ENCODE measurements around the gene C1orf87. TPM values are rescaled to one million over a fixed set of nuclear protein-coding genes. Genes with fewer than 3 reads are reported as not detected.

The C1orf87 gene
- total RNA-seq, 2 donors from 2014 or later = not detected

GRCh38 chr1:60065199-60065598, 8.4 kb downstream of the C1orf87 start:
- Histone ChIP-seq H3K27me3 (no peaks in the 10 kb centered on the region), H3K9me3 (no peaks in the 10 kb centered on the region), H3K4me1 (no peaks in the 10 kb centered on the region), H3K36me3 (no peaks in the 10 kb centered on the region), H3K27ac (no peak overlapping the region), H3K4me3 (no peak overlapping the region), H3K9ac (ENCODE audit: low read depth in 2 of 2, low read length in 2 of 2) (no peak overlapping the region)
- TF ChIP-seq, protein P1, sequence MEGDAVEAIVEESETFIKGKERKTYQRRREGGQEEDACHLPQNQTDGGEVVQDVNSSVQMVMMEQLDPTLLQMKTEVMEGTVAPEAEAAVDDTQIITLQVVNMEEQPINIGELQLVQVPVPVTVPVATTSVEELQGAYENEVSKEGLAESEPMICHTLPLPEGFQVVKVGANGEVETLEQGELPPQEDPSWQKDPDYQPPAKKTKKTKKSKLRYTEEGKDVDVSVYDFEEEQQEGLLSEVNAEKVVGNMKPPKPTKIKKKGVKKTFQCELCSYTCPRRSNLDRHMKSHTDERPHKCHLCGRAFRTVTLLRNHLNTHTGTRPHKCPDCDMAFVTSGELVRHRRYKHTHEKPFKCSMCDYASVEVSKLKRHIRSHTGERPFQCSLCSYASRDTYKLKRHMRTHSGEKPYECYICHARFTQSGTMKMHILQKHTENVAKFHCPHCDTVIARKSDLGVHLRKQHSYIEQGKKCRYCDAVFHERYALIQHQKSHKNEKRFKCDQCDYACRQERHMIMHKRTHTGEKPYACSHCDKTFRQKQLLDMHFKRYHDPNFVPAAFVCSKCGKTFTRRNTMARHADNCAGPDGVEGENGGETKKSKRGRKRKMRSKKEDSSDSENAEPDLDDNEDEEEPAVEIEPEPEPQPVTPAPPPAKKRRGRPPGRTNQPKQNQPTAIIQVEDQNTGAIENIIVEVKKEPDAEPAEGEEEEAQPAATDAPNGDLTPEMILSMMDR (IDR thresholded peaks at IDR 0.05) = no peak
- intact Hi-C loops (cut with DNase I) = no loop called here
- DNase-seq = no peak

DNA sequence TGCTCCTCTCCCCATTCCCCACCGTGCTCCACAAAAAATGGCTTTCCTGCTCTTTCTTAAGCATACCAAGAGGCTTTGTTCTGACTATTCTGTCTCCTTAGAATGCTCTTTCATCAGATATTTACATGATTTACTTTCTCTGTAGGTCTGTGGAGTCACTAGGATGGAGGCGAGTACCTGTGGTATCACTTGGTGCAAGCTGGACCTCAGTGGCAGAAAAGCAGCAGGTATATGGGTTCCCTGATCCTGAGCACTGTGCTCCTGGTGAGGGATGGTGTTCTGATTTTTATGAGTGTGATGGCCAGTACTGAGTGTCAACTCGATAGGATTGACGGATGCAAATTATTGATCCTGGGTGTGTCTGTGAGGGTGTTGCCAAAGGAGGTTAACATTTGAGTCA, 10.0 kb downstream of the C1orf87 start:
- TF ChIP-seq, protein P1 (IDR thresholded peaks at IDR 0.05) = no peak
- no peak for DNase-seq
- Histone ChIP-seq H3K36me3 (no peaks in the 10 kb centered on the region), H3K4me3 (no peak overlapping the region), H3K9ac (ENCODE audit: low read depth in 2 of 2, low read length in 2 of 2) (no peak overlapping the region), H3K27ac (no peak overlapping the region), H3K9me3 (no peaks in the 10 kb centered on the region), H3K4me1 (no peaks in the 10 kb centered on the region), H3K27me3 (no peaks in the 10 kb centered on the region)
- intact Hi-C loops (cut with DNase I) = no loop called here

DNA sequence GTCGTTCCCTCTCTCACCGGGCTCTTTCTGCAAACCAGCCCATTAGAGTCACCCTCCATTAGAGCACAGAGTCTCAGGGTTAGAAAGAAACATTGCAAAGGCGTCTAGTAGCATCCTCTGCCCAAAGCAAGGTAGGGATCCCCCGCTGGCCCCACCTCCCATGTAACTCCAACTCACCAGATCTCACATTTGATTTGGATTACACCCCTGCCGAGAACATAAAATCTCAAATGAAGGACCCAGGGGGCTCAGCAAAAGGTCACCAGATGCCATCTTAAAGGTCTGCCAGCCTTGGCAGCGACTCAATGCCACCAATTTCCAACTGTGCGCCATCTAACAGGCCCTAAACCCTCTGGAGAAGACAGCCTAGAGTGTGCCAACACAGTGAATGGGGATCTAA, 14.1 kb downstream of the C1orf87 start:
- H3K27ac ChIP-seq = no peak overlapping the region
- H3K4me3 ChIP-seq = no peak overlapping the region
- no peaks in the 10 kb centered on the region for H3K9me3 ChIP-seq
- no peaks in the 10 kb centered on the region for H3K27me3 ChIP-seq
- H3K36me3 ChIP-seq = no peaks in the 10 kb centered on the region
- TF ChIP-seq, protein P1 (IDR thresholded peaks at IDR 0.05) = no peak
- no peak overlapping the region for H3K9ac ChIP-seq (ENCODE audit: low read depth in 2 of 2, low read length in 2 of 2)
- no peaks in the 10 kb centered on the region for H3K4me1 ChIP-seq
- intact Hi-C loops (cut with DNase I) = no loop called here
- no peak for DNase-seq

DNA sequence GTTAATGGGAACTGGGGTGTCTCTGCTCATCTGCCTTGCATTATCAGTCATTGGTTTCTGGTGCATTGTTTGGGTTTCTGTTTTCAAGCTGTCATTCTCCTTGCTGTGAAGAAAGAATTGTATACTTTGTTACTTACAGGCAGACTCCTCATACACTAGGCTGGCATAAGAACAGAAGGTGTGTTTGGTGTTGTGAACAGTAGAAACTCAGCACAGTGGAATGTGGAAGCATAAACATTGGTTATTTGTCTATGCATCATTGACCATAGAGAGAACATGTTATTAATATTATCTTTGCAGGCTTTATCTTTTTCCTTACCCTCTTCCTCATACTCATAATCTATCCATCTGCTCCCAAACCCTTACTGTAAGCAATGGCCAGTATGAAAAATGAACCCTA, 18.2 kb downstream of the C1orf87 start:
- Histone ChIP-seq H3K36me3 (no peaks in the 10 kb centered on the region), H3K9ac (ENCODE audit: low read depth in 2 of 2, low read length in 2 of 2) (no peak overlapping the region), H3K9me3 (no peaks in the 10 kb centered on the region), H3K4me3 (no peak overlapping the region), H3K27ac (no peak overlapping the region), H3K4me1 (no peaks in the 10 kb centered on the region), H3K27me3 (no peaks in the 10 kb centered on the region)
- TF ChIP-seq, protein P1 (IDR thresholded peaks at IDR 0.05) = no peak
- intact Hi-C loops (cut with DNase I) = no loop called here
- no peak for DNase-seq

DNA sequence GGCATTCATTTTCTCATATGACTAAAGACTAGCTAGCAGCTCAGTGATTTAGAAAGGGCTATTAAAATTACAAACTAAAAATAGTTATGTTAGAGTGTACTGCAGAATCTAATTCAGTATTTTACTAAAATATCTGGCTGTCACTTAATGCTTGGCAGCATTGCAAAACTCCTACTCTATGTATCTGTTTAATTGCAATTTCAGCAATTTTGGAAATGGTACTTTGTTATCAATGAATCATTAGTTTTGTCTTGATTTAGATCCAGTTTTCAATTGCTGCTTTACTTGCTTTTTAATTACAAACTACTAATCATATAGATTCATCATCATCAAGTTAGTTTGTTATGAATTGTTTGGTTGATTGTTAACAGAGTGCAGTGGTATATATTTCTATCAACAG, 19.2 kb downstream of the C1orf87 start:
- Histone ChIP-seq H3K27ac (no peak overlapping the region), H3K36me3 (no peaks in the 10 kb centered on the region), H3K4me3 (no peak overlapping the region), H3K9ac (ENCODE audit: low read depth in 2 of 2, low read length in 2 of 2) (no peak overlapping the region), H3K27me3 (no peaks in the 10 kb centered on the region), H3K4me1 (no peaks in the 10 kb centered on the region), H3K9me3 (no peaks in the 10 kb centered on the region)
- intact Hi-C loops (cut with DNase I) = no loop called here
- TF ChIP-seq, protein P1 (IDR thresholded peaks at IDR 0.05) = no peak
- DNase-seq = no peak

DNA sequence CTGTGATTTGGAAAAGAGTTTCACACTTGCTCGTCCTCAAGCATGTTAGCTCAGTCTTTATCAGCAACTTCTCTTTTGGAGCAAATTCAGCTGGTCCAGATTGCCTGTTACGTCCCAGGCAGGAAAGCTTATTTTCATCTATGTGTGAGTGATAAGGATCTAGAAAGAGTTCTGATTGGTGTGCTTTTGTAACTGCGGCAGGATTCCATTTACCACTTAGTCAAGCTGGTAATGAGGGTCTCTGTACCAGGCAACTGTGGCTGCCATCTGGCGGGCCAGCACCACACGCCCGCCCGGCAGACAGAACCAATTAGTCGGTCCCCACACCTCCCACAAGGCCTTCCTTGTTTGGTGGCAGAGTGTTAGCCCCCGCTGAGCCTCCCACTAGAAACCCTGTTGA, 21.0 kb downstream of the C1orf87 start:
- Histone ChIP-seq H3K27ac (no peak overlapping the region), H3K9ac (ENCODE audit: low read depth in 2 of 2, low read length in 2 of 2) (no peak overlapping the region), H3K27me3 (no peaks in the 10 kb centered on the region), H3K4me3 (no peak overlapping the region), H3K4me1 (no peaks in the 10 kb centered on the region), H3K9me3 (no peaks in the 10 kb centered on the region), H3K36me3 (no peaks in the 10 kb centered on the region)
- DNase-seq = no peak
- intact Hi-C loops (cut with DNase I) = no loop called here
- TF ChIP-seq, protein P1 (IDR thresholded peaks at IDR 0.05) = no peak

Measured in colonic mucosa (tissue), 4 donors.